Stimulated activated CD8-positive, alpha-beta memory T cell treated with anti-CD3 and anti-CD28 coated beads, Interleukin-7, amount 100 ng/mL, for 24 hours (primary cell): ENCODE data around the gene PPM1D.
"Not testable (repeated sequence)": the region's sequence is repeated elsewhere in the genome, so short reads cannot be mapped to it uniquely, and the experiment has no call there.

Experiments used
- DNase-seq: peaks from one replicate; pipeline ENCODE4 v3.0.0-alpha.2; 2020; ENCODE audit warnings: low read depth

Gene PPM1D

DNA sequence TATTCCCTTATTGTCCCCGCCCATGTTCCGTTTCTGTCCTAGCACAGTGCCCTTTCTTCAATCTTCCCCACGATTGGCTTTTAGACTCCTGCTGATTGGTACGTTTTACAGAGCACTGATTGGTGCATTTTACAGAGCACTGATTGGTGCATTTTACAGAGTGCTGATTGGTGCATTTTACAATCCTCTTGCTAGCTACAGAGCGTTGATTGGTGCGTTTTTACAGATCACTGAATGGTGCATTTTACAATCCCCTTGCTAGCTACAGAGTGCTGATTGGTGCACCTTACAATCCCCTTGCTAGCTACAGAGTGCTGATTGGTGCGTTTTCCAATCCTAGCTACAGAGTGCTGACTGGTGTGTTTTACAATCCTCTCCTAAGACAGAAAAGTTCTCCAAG, 74.6 kb downstream of the PPM1D start:
- DNase-seq = not testable (repeated sequence)

DNA sequence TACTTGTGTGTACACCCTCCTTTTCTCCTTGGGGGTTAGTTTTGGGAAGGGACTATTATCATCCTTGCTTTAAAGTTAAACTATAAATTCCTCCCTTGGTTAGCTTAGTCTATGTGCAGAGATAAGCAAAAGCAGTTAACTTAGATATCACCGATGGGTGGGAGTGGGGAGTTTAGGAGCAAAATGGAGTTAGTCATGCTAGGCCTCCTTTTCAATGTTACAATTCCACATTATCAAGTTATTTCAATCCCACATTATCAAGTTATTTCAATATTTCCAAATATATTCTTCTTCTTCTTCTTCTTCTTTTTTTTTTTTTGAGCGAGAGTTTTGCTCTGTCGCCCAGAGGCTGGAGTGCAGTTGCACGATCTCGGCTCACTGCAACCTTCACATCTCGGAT, 76.0 kb downstream of the PPM1D start:
- no peak for DNase-seq

- no peak for DNase-seq
Measured at GRCh38 chr17:60676758-60677307, 76.8 kb downstream of the PPM1D start.

GRCh38 chr17:60677308-60678117, 77.5 kb downstream of the PPM1D start, which contains the start of gene BCAS3:
TSS of gene BCAS3 (plus strand) at chr17:60677851.
- peak; percentile 92 for DNase-seq

GRCh38 chr17:60678118-60678444, 78.1 kb downstream of the PPM1D start:
- DNase-seq = no peak

- no peak for DNase-seq
Measured at GRCh38 chr17:60679287-60679686, 79.3 kb downstream of the PPM1D start.

- DNase-seq = no peak
Measured at GRCh38 chr17:60680754-60681153, 80.8 kb downstream of the PPM1D start.

DNA sequence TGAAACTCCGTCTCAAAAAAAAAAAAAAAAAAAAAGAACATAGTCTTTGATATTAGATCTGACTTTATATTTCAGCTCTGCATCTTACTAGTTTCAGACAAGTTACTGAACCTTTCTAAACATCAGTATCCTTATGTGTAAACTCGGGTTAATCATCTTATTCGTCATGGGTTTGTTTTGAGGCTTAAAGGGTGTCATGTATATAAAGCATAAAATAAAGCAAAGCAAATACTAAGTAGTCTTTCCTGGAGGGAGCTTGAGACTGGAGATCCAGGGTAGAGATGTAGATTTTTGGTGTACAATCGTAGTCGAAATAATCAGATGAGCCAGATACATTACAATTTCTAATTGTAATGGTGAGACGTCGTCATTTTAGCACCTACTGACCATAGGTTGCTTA, 85.4 kb downstream of the PPM1D start:
- DNase-seq = no peak

DNA sequence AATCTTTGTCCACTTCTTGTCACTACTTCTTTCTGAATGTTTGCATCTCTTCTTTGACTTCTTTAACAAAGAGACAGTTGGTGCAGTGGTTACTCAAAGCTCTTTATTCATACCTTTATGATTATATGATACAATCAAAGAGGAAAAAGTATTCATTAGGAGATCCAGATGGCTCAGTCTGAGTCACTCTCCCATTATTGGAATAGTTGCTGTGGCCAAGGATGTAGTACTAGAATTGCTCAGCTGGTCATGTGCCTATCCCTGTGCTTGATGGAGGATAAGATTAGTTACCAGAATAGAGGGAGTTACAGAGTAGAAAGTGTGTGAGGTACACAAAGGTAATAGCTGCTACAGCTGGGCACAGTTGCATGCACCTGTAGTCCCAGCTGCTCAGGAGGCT, 96.0 kb downstream of the PPM1D start:
- no peak for DNase-seq

DNA sequence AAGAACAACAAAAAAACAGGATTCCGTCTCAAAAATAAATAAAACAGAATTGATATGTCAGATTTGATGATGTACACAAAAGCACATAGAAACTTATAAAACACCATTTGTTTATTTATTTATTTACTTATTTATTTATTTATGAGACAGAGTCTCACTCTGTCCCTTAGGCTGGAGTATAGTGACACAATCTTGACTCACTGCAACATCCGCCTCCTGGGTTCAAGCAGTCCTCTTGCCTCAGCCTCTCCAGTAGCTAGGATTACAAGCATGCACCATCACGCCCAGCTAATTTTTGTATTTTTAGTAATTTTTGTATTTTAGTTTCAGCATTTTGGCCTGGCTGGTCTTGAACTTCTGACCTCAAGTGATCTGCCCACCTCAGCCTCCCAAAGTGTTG, 99.1 kb downstream of the PPM1D start:
- no peak for DNase-seq

- DNase-seq = no peak
Measured at GRCh38 chr17:60704170-60704569, 104.2 kb downstream of the PPM1D start.

DNA sequence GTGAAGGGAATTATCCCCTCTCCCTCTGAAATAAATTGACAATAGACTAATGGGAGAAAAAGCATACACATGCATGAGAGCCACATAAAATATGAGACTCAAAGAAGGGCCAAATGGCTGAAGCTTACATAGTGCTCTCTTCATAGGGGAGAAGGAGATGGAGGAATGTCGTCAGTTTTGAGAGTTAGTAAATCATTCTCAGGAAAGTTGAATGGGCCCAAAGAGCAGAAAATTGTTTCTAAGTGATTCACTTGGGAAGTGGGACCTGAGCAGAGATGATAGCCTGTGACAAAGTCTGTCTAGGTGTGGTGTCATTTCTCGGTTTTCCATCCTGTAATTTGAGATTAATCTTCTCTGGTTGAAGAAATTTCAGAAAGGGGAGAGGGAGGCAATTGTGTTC, 112.7 kb downstream of the PPM1D start:
- no peak for DNase-seq

GRCh38 chr17:60713608-60714007, 113.6 kb downstream of the PPM1D start:
- DNase-seq = no peak
